Stimulated activated CD8-positive, alpha-beta memory T cell treated with anti-CD3 and anti-CD28 coated beads, Interleukin-15, amount 100 ng/mL, for 1 hour (primary cell): ENCODE data around the gene VIPR2.
"Not testable (repeated sequence)": the region's sequence is repeated elsewhere in the genome, so short reads cannot be mapped to it uniquely, and the experiment has no call there.

ENCODE experiments used
- DNase-seq: peaks from one replicate; pipeline ENCODE4 v3.0.0-alpha.2; 2020; ENCODE audit warnings: low read depth

VIPR2 gene

GRCh38 chr7:159008417-159008816 lies 136.2 kb downstream of the VIPR2 start:
- no peak for DNase-seq

- no peak for DNase-seq
Measured at GRCh38 chr7:159007996-159008389, 136.7 kb downstream of the VIPR2 start.

GRCh38 chr7:159007364-159007995 lies 137.2 kb downstream of the VIPR2 start:
- no peak for DNase-seq

GRCh38 chr7:159006610-159007130 lies 138.0 kb downstream of the VIPR2 start:
- DNase-seq = no peak

- DNase-seq = not testable (repeated sequence)
Measured at GRCh38 chr7:159006022-159006609, 138.6 kb downstream of the VIPR2 start.

- DNase-seq = no peak
Measured at GRCh38 chr7:159005618-159006017, 139.0 kb downstream of the VIPR2 start.

GRCh38 chr7:159004411-159004810 lies 140.3 kb downstream of the VIPR2 start:
- DNase-seq = no peak

GRCh38 chr7:159001811-159002210 lies 142.9 kb downstream of the VIPR2 start:
- no peak for DNase-seq

GRCh38 chr7:159000859-159001435 lies 143.7 kb downstream of the VIPR2 start:
- no peak for DNase-seq

GRCh38 chr7:159000070-159000469 lies 144.6 kb downstream of the VIPR2 start:
- DNase-seq = no peak

- no peak for DNase-seq
Measured at GRCh38 chr7:158999496-158999895, 145.2 kb downstream of the VIPR2 start.

- DNase-seq = not testable (repeated sequence)
Measured at GRCh38 chr7:158998261-158998660, 146.4 kb downstream of the VIPR2 start.

GRCh38 chr7:158997471-158997870 lies 147.2 kb downstream of the VIPR2 start:
- DNase-seq = no peak

GRCh38 chr7:158997110-158997453 lies 147.6 kb downstream of the VIPR2 start:
- no peak for DNase-seq

- no peak for DNase-seq
Measured at GRCh38 chr7:158996214-158997109, 148.2 kb downstream of the VIPR2 start.

- no peak for DNase-seq
Measured at GRCh38 chr7:158995514-158995913, 149.2 kb downstream of the VIPR2 start.

GRCh38 chr7:158994687-158995086 lies 150.0 kb downstream of the VIPR2 start:
- DNase-seq = no peak

- DNase-seq = no peak
Measured at GRCh38 chr7:158993591-158993990, 151.1 kb downstream of the VIPR2 start.

- no peak for DNase-seq
Measured at GRCh38 chr7:158992759-158993158, 151.9 kb downstream of the VIPR2 start.

GRCh38 chr7:158991824-158992621 lies 152.6 kb downstream of the VIPR2 start:
- DNase-seq = no peak

GRCh38 chr7:158988996-158989395 lies 155.7 kb downstream of the VIPR2 start:
- DNase-seq = no peak
